Right hindlimb (tissue), 1 donor: ENCODE measurements around the gene DAB2IP.
A peak's percentile ranks its signal among the peaks of the same experiment; 100 is the strongest.

ENCODE experiments used
- DNase-seq: peaks from one replicate; pipeline ENCODE4 v3.0.0-alpha.2; 2018

The DAB2IP gene

DNA sequence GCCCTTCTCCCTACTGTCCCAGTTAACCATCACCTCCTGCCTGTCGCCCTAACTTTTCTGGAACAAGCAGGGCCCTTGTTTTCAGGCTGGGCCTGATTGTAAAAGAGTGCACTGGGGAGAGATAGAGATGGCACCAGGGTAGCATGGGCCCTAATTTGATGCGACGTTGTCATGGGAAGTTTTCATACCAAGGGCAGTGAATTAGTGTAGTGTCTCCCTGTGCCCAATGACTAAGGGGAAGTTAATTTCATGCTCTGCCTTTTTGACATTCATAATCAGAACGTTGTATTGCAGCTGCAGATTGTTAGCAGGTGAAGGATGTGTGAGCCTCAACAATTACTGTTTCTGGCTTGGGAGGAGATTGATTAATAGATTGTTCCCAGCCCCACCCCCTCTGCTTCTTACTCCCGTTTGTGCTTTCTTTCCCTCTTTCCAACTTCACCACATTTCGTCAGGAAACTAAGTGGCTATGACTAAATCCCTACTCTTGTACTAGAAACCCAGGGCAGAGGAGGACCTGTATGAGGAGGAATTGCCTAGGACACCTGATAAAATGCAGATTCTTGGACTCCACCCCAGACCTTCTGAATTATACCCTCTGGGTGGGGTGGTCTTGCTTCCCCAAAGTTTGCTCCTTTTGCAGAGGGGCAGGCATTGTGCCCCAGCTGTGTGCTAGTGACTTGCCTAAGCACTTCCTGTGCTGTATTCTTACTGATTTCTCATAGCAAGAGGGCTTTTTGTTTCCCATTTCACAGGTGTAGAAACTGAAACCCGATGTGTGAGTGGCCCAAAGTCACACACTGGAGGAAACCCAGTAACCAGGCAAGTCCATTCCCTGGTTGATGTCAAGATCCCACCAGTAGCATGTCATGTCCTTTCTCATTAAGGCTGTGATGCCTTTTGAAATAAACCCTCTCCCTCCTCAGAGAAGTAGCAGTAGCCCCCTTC is 56.3 kb downstream of the DAB2IP start:
- DNase-seq, result no peak

DNA sequence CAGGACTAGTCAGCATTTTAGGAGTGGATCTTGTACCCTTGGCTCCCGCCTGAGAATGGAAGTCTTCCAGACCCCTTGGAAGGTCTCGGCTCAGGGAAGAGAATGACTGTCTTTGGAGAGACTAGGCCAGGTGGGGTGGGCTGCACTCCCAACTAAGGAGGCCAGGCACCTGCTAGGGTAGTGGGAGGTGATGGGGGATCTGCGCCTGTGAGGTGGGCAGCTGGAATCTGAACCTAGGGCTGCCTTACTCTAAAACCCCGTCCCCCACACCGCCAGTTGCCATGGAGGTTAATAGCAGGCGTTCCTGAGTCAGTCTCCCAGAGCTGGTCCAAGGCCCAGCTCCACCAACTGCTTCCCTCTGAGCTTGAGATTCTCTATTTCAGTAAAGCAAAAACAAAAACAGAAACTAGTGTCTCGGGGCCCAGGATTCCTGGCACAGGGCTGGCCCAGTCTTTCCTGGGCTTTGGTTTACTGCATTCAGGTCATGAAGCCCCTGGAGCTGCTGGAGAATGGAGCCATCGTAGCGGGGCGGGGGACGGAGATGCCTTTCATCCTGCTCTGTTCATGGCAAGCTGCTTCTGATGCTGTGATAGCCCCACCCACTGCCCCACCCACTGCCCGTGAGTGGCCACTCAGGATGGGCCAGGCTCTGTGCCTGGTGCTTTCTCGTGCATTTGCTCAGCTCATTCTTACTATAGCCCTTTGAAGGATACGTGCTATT is 57.5 kb downstream of the DAB2IP start:
- DNase-seq, result no peak

DNA sequence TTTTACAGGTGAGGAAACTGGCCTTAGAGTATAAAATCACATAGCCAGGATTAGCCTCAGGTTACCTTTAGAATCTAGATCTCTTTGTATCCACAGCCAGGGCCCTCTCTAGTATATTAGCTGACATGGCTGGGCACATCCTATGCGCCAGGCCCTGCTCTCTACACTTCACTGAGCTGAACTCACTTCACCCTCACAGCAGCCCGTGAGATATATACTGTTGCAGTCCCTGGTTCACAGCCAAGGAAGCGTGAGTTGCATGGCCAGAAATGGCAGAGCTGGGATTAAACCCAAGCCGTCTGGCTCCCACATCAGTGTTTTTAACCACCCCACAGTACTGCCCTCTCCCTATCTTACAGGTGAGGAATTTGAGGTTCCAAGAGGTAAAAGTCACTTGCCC is 58.4 kb downstream of the DAB2IP start:
- DNase-seq, result no peak

DNA sequence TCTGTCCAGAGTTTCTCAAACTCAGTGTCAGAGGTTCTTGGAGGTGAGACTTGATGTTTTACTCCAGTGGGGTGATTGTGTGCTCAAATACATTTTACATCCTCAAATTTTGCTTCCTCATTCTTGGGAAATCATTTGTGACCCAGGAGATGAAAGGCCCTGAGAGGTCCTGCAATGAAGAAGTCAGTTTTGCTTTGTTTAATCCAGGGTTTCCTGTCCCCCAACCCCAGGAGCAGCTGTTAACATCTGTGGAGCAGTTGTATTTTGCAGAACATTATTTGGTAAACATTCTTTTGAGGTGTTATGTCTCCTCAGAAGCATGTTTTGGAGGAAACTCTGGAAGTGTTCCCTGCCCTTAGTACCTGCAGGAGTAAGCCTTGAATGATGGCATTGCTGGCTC is 59.8 kb downstream of the DAB2IP start:
- DNase-seq, result no peak

DNA sequence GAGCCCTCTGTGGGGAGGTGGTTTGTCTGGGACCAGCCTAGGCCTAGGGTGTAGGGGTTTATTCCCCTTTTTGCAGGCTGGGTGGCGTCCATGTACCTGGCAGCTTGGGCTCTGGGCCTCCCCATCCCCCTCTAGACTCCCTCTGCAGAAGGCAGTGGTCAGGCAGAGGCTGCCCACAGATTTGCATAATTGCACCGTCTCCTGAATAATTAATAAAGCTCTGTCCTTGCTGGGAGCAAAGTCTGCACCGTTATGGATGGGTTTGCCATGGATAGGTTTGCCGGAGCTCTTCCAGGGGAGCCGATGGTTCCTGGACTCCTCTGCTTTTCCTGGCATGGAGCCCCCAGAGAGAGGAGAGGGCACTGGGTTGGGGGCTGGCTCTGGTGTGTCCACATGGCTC is 60.4 kb downstream of the DAB2IP start:
- DNase-seq, result no peak

DNA sequence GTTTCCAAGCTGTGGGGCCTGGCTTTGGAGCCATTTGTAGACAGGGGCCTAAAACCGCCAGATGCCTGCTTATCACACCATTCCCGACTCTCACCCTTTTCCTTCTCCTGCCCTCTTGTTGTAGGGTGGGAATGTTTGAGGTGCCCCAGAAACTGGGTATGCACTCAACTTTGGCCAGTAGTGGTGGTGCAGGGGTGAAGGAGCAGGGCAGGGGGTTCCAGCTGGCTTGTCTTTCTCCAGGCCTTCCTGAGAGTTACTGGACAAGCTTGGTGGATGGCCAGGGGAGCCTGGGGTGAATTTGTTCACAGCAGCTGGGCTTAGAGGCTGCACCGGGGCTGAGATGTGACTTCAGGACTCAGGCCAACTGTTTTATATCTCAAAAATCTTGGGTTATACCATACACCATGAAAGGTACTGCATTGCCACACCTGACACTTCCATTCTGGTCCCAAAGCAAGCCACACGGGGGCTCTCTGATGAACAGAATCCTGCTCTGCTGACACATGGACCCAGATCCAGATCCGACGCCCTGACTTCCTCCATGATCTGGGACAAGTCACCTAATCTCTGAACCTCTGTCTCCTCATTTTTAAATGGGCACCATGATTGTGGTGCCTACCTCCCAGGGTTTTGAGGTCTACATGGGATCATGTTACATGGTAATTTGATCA is 62.1 kb downstream of the DAB2IP start:
- DNase-seq, result no peak

DNA sequence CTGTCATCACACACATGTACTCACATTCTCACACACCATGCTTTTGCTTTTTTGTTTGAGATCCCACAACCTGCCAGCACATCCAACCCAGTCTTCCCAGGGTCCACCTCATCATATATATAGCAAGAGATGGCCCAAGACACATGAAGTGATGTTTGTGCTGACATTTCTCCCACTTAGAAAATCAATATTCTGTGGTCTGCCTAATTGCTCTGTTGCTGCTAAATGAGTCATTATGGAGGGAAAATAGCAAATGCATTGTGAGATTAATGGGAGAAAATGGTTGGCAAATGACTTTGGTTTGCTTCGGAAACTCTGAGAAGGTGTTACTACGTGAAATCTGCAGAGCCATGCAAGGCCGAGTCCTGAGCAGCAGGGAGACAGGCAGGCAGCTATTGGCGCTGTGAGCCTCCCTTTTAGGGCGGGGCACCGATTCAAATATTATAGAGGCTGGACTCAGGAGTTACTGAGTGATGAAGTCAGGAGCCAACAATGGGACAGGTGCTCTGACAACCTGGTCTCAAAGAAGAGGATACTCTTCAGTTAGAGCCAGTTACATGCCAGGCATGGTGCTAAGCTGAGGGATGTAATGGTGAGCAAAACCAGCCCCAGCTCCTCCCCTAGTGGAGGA is 62.8 kb downstream of the DAB2IP start:
- no peak for DNase-seq

DNA sequence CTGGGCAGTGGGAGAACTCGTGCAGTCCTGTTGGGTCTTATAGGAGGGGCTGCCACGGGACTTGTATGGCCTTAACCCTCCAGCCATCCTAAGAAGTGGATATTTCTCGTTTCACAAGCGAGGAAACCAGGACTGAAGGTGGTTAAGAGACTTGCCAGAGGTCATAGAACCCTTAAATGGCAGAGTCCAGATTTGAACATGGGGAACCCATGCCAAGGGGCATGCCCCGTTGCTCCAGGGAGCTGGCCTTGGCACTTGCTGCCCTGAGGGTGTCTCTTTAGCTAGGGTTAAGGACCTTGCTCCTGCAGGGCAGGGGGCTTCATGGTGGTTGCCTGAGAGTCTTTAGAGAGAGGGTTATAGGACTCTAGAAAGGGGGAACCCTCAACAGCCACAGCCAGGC is 63.4 kb downstream of the DAB2IP start:
- no peak for DNase-seq

DNA sequence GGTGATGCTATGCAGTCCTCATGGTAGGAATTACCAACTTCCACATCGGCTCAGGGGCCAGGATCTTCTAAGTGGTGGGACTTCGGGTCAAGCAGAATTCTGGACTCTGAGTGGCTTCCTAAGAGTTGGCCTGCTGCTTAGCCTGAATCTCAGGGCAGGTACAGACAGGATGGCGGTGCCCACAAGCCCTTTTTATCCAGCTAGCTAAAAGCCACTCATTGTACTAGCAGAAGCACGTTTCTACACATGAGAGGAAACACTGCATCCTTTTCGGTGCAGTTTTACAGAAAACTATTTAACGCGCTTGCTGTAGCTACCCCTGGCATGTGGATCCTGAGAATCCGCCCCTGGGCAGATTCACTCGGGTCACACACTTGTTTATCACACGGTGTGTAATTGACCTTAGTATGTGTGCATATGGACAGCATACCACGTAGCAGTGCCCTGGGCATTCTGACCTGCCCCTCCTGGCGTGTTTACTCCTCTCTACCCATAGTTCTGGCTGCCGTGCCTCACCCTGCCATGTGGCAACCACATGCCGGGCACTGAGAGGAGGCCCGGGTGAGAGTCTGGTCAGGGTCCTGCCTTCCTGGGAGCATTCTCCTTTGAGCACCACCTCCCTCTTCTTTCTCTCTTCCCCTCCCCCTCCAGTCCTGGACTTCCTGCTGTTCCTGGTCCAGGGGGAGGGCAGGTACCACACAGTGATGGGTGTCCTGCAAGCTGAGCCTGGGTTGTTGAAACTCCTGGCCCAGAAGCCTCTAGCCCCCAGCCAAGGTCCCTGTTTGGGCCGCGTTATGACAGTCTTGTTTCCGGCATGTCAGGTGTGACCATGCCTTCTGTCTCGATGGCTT is 65.9 kb downstream of the DAB2IP start:
- no peak for DNase-seq

DNA sequence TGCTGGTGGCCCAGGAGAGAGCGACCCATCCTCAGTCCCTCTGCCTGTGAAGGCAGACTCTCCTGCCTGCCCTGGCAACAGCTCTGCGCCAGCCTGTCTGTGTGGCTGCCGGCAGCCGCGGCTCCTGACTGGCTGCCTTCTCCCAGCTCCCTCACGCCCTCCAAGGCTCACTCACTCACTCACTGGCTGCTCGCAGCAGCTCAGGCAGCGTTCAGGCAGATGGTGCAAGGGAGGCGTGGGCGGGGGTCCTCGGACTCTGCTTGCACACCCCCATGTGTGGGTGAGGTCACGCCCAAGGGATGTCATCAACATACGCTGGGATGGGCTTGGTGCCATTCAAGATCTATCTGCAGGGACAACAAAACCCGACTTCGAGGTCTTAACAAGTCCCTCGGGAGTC is 66.7 kb downstream of the DAB2IP start:
- DNase-seq, result peak; percentile 61

DNA sequence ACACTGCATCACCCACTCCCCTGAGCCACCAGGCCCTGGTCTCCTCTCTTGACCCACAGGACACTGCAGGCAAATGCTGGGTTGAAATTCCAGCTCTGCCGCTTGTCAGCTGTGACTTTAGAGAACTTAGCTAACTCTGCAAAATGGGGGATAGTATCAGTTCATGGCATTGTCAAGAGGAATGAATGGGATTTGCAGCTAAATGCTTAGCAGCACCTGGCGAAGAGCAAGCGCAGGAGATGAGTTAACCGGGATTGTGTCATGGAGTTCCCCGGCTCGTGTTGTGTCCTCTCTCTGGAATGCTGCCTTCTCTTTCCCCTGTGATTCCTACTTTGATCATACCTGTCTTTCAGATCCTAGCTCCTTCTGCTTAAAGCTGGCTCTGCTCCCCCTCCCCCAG is 67.1 kb downstream of the DAB2IP start:
- no peak for DNase-seq

DNA sequence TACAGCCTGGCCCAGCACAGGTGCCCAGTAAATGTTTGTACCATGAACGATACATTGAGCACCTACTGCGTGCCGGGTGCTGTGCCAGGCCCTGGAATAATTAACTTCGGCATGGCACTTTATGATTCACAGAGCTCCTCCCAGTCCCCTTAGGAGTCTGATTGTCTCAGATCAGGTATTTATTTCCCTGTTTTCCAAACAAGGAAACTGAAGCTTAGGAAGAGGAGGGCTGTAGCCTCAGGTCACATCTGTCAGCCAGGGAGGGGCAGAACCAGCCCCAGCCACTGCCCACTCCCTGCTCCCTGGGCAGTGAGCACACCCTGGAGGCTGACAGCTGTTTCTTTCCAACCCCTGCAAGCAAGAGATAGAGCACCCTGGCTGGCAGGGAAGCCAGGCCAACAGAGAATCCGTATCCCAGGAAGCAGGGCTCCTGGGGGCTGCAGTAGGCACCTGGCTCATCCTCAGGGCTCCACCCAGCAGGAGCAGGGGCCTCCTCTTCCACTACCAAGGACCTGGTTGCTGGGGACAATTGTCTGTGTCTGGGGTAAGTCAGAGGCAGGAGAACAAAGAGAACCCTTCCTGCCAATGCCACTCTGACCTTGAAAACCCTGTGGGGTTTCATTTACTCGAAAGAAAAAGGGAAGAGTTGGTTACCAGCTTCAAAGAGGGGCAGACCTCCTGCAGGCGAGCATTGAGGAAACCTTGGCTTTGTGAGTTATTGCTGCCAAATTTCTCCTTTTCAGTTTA is 69.0 kb downstream of the DAB2IP start:
- DNase-seq, result no peak

DNA sequence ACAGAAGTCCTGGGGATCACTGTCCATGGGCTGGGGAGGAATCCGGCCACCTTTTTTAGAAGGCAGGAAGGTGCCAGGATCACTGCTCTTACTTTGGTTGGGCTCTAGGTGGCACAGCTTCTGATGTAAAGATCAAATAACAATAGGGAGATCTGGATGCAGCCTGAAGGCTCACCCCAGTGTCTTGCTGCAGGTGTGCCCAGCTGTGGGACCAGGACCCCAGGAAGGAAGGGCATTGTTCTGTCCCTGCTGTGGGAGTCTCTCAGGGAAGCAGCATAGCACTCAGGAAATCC is 69.6 kb downstream of the DAB2IP start:
- DNase-seq, result no peak

DNA sequence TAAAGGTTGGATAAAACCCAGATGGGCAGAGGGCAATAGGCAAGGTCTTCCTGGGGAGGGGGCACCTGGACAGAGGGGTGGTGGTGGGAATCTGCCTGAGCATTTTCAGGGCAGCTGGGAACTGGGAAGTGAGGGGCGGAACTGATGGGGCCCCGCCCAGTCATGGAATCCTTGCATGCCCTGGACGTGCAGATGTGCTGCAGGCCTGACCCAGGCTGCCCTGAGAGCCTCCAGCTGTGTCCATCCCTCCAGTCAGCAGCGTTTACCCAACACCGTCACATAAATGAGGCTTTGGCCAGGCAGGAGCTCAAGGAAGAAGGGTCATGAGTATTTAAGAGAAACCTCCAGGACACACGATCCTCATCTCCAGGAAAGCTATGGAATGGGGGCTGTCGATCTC is 70.3 kb downstream of the DAB2IP start:
- peak; percentile 68 for DNase-seq

DNA sequence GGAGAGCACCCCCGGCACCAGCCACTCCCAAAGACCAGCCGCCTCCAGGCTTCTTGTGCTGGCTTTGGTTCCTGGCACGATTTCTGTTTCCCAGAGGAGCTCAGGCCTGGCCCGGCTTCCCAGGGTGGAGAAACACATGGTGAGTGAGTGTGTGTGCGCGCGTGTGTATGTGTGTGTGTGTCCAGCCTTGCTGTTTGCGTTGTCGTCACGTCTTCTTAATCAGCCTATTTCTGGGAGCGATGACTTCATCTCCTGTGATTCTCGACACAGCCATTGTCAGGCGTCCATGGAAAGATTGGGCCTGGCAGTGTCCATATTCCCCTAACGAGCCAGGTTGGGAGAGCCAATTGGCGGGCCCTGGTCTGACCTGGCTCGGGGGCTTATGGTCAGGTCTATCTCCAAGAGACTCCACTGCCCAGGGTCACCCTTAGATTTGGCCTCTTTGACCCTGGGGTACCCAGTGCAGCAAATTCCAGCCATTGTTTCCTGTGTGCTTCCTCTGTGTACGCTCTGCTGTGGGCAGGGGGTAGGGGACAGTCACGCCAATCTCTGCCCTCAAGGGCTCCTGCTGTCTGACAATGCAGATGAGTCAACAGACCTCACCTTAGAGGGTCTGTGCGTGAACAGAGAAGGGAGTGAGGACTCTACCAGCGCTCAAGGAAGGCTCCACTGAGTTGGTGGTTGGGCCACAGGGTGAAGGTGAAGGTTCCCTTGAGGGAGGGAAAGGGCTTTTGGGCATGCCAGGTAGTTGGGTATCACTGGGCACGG is 73.8 kb downstream of the DAB2IP start:
- DNase-seq, result peak; percentile 90

DNA sequence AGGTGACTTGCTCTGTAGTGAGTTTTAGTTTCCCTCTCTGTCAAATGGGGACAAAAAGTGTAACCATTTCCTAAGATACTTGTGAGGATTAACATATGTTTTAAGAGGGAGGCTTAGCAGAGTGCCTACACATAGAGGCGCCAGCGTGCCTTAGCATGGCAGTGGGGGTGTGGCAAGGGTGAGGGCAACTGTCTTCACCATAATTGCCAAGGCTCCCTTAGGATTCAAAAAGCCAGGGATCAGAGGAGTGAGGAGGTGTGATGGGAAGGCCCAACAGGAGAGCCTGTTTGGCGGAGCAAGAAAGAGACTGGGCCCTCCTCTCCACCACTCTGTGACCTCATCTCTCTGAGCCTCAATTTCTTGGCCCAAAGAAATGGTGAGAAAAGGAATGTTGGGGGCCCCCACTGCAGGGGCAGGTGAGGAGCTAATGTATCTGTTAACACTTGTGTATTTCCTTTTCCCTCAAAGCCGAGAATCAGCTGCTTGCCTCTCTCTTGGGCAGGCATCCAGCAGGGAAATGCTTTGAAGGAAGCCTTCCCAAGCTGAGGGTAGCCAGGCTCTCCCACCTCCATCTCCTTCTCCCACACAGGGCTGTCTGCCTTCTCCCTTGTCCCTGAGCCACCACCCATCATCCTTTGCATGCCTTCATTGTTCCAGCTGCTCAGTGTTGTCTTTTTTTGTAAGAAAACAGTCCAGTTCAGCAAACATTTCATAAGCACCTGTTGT is 76.0 kb downstream of the DAB2IP start:
- no peak for DNase-seq

DNA sequence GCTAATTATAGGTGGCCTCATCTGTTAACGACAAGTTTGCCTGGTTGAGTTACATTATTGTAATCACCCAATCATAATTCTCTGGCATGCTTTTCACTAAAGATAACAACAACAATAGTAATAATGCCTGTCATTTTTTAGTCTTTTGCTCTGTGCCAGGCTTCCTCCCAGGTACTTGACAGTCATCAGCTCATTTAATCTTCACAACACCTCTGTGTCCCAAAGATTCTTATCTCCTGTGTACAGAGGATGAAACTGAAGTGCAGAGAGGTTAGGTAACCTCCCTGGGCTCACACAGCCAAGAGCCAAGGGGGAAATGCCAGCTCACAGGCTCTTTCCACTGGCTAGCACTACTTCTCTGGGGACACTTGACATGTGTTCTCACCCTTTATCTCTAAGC is 77.5 kb downstream of the DAB2IP start:
- no peak for DNase-seq

DNA sequence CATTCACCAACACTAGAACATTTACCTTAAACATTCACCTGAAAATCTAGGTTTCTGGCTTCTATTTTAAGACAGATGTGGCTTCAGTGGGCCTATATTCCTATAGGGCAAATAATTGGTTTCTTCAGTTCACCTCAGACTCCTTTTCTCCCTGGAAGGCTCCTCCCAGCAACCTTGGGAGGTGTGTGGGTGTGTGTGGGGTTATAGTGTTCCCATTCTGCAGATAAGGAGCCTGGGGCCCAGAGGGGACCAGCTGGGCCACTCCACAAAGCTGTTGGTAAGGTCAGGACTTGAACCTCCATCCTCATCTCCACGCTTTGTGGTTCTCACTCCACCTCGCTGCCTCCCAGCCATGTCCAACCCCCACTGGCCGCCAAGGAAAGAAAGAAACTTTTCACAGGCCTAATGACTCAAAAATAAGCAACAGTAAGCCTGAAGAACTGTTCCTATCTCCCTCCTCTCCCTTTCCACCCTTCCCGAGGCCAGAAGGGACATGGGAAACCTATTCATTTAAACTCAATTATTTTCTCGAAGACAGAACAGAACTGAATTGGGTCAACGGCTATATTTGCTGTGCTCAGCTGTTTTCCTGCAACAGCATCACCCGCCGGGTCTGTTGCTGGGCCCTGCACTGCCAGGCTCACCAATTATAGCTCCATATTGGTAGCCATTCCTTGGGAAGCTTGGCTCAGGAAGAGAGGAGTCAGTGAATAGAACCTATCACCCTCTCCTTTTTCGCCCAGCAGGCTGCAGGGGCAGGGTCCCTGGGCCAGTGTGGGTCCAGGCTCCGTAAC is 78.5 kb downstream of the DAB2IP start:
- no peak for DNase-seq

DNA sequence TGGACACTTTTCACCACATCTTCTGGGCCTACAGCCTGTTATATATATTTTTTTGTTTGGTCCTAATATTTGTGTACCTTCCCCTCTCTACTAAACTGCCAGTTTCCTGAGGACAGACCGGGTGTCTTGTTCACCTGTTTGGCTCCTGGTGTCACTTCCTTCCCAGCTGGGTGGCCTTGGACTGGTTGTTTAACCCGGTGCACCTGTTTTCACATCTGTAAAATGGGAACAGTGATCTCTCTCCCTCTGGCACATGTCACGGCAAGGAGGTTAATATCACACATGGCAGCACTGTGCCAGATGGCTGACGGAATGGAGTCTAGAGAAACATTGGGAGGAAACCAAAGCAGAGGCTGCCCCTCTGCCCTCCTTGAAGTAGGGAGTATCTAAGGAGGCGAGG is 79.7 kb downstream of the DAB2IP start:
- DNase-seq, result no peak
